ENCODE measurements around the gene CERKL.

The CERKL gene

GRCh38 chr2:181573140-181573736 lies 83.7 kb downstream of the CERKL start:
- DNase-seq, result peak; percentile 61

- peak; percentile 52 for DNase-seq
Measured at GRCh38 chr2:181570833-181571661, 85.9 kb downstream of the CERKL start.

- no peak for DNase-seq
Measured at GRCh38 chr2:181570059-181570458, 86.8 kb downstream of the CERKL start.

- no peak for DNase-seq
Measured at GRCh38 chr2:181566334-181567032, 90.4 kb downstream of the CERKL start.

- DNase-seq, result no peak
Measured at GRCh38 chr2:181563101-181563692, 93.7 kb downstream of the CERKL start.

- DNase-seq, result no peak
Measured at GRCh38 chr2:181558371-181558770, 98.5 kb downstream of the CERKL start.

GRCh38 chr2:181554061-181554830 lies 102.7 kb downstream of the CERKL start:
- no peak for DNase-seq

GRCh38 chr2:181553244-181553643 lies 103.7 kb downstream of the CERKL start:
- no peak for DNase-seq

- DNase-seq, result no peak
Measured at GRCh38 chr2:181552808-181553207, 104.1 kb downstream of the CERKL start.

GRCh38 chr2:181546086-181546485 lies 110.8 kb downstream of the CERKL start:
- no peak for DNase-seq

GRCh38 chr2:181542170-181542569 lies 114.7 kb downstream of the CERKL start:
- peak; percentile 29 for DNase-seq

- DNase-seq, result peak; percentile 19
Measured at GRCh38 chr2:181540421-181540820, 116.5 kb downstream of the CERKL start.

- DNase-seq, result no peak
Measured at GRCh38 chr2:181536730-181537129, 120.2 kb downstream of the CERKL start.

GRCh38 chr2:181528441-181528840 lies 128.5 kb downstream of the CERKL start:
- DNase-seq, result no peak

- no peak for DNase-seq
Measured at GRCh38 chr2:181527058-181527457, 129.8 kb downstream of the CERKL start.

- no peak for DNase-seq
Measured at GRCh38 chr2:181526014-181526413, 130.9 kb downstream of the CERKL start.

GRCh38 chr2:181523756-181524155 lies 133.1 kb downstream of the CERKL start:
- no peak for DNase-seq

GRCh38 chr2:181520253-181520652 lies 136.7 kb downstream of the CERKL start:
- DNase-seq, result peak; percentile 38

- DNase-seq, result no peak
Measured at GRCh38 chr2:181517685-181518301, 139.1 kb downstream of the CERKL start.

- no peak for DNase-seq
Measured at GRCh38 chr2:181516992-181517391, 139.9 kb downstream of the CERKL start.

- DNase-seq, result no peak
Measured at GRCh38 chr2:181515719-181516118, 141.2 kb downstream of the CERKL start.

GRCh38 chr2:181500201-181500600 lies 156.7 kb downstream of the CERKL start:
- DNase-seq, result no peak
